ENCODE results near the gene SHMT2.

DNA sequence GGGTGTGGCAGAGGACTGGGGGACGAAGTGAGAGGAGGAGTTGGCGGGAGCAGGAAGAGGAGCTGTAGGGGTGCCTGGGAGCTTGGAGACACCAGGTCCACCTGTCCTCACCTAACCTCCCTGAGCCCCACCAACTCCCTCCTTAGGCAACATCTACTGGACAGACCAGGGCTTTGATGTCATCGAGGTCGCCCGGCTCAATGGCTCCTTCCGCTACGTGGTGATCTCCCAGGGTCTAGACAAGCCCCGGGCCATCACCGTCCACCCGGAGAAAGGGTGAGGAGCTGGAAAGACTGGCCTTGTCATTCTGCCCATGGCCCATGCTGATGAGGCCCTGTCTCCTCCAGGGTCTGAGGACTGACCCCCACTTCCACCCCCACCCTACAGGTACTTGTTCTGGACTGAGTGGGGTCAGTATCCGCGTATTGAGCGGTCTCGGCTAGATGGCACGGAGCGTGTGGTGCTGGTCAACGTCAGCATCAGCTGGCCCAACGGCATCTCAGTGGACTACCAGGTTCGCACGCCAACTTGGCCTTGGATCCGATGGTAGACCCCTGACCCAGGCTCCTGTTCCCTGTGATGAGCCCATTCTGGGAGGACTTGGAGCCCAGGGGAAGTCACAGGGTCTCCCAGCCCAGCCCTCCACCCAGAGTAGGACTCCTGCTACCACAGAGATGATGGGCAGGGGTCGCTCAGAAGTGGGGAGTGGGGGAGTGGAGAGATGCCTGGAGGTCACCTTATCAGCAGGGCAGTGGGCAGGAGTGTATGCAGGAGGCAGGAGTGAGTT lies 45.4 kb upstream of the SHMT2 start:
- TF ChIP-seq POLR2A (IDR thresholded peaks at IDR 0.05; ENCODE audit: borderline replicate concordance, extremely low read depth, insufficient read depth, insufficient read length) (no peak), ZNF274 (IDR thresholded peaks at IDR 0.05; ENCODE audit: low read depth, low read length) (no peak)
- TF ChIP-seq, protein P1, sequence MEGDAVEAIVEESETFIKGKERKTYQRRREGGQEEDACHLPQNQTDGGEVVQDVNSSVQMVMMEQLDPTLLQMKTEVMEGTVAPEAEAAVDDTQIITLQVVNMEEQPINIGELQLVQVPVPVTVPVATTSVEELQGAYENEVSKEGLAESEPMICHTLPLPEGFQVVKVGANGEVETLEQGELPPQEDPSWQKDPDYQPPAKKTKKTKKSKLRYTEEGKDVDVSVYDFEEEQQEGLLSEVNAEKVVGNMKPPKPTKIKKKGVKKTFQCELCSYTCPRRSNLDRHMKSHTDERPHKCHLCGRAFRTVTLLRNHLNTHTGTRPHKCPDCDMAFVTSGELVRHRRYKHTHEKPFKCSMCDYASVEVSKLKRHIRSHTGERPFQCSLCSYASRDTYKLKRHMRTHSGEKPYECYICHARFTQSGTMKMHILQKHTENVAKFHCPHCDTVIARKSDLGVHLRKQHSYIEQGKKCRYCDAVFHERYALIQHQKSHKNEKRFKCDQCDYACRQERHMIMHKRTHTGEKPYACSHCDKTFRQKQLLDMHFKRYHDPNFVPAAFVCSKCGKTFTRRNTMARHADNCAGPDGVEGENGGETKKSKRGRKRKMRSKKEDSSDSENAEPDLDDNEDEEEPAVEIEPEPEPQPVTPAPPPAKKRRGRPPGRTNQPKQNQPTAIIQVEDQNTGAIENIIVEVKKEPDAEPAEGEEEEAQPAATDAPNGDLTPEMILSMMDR (IDR thresholded peaks at IDR 0.05 in 2 of 3, conservative IDR thresholded peaks at IDR 0.05 in 1 of 3; ENCODE audit: borderline replicate concordance in 1 of 3, insufficient read depth in 1 of 3, low read depth in 2 of 3, low read length in 2 of 3) = no peak
